Stimulated activated CD8-positive, alpha-beta memory T cell treated with anti-CD3 and anti-CD28 coated beads, Interleukin-4, amount 100 ng/mL, for 24 hours (primary cell): ENCODE measurements around the gene PLEKHO2.

Experiments used
- DNase-seq: peaks from one replicate; pipeline ENCODE4 v3.0.0-alpha.2; 2020; ENCODE audit warnings: low read depth

PLEKHO2 gene

DNA sequence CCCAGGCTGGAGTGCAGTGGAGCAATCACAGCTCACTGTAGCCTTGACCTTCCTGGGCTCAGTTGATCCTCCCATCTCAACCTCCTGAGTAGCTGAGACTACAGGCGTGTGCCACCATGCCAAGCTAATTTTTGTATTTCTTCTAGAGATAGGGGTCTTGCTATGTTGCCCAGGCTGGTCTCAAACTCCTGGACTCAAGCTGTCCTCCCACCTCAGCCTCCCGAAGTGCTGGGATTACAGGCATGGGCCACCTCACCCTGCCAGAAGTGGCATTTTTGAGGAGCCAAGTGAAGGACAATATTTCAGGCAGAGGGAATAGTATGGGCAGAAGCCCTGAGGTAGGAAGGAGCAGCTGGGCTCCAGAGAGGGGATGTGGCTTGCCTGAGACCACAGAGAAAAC is 74.7 kb downstream of the PLEKHO2 start:
- no peak for DNase-seq

DNA sequence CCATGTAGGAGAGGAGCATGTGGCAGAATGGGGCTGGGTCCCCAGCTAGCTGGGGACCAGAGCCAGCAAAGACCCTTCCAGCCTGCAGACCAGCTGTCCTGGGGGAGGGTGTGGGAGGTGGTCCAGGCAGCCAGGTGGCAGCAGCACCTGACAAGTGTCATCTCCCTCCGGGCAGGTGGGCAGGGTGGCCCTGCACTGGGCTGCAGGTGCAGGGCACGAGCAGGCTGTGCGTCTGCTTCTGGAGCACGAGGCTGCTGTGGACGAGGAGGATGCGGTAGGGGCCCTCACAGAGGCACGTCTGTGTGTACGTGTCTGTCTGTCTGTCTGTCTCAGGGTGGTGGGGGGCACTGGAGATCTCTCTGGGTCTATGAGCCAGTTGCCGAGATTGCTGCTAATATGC is 75.5 kb downstream of the PLEKHO2 start:
- DNase-seq = no peak
